Measurements from ENCODE around the gene PROS1.
"Not testable (repeated sequence)": the region's sequence is repeated elsewhere in the genome, so short reads cannot be mapped to it uniquely, and the experiment has no call there.

PROS1 gene

DNA sequence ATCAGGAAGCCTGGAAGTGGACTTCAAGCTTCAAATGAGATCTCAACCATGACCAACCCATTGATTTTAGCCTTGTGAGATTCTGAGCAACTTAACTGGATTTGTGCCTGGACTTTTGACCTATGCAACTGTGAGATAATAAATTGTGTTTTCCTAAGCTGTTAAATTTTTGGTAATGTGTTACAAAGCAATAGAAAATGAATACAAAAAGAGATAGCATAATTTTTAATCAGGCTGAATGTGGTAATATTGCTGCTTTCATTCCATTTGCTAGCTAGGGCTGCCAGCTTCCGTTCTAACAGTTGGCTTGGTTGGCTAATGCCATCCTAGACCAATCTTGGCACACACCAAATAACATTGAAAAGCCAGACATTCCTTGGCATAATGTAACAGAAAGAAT is 12.2 kb downstream of the PROS1 start:
- Histone ChIP-seq H4K20me1 (ENCODE audit: insufficient read depth, low read length) (no peaks in the 10 kb centered on the region), H3K9me2 (ENCODE audit: low read depth, low read length) (no peaks in the 10 kb centered on the region), H2AFZ (ENCODE audit: low read length) (no peak overlapping the region), H3F3A (ENCODE audit: insufficient read depth, low read length) (no peaks in the 10 kb centered on the region), H3K27me3 (ENCODE audit: insufficient read depth, low read length) (no peaks in the 10 kb centered on the region), H3K4me2 (ENCODE audit: low read length) (no peak overlapping the region), H3K4me1 (ENCODE audit: insufficient read depth, low read length, severe bottlenecking) (no peaks in the 10 kb centered on the region), H3K36me3 (ENCODE audit: insufficient read depth, low read length) (no peaks in the 10 kb centered on the region), H3K9ac (ENCODE audit: low read length) (no peak overlapping the region), H3K4me3 (ENCODE audit: low read depth, low read length, poor library complexity, severe bottlenecking) (no peak overlapping the region), H3K79me2 (ENCODE audit: insufficient read depth, low read length) (no peaks in the 10 kb centered on the region), H3K27ac (ENCODE audit: low read depth, low read length, poor library complexity, severe bottlenecking) (no peak overlapping the region), H3K9me3 (ENCODE audit: low read length) (no peaks in the 10 kb centered on the region)
- TF ChIP-seq CTCF (IDR thresholded peaks at IDR 0.05; ENCODE audit: low read length) (no peak), EZH2 (IDR thresholded peaks at IDR 0.05; ENCODE audit: borderline replicate concordance, low read length) (no peak)

GRCh38 chr3:93961026-93961425 is 12.7 kb downstream of the PROS1 start:
- Histone ChIP-seq H3K4me3 (ENCODE audit: low read depth, low read length, poor library complexity, severe bottlenecking) (no peak overlapping the region), H4K20me1 (ENCODE audit: insufficient read depth, low read length) (no peaks in the 10 kb centered on the region), H3K9me2 (ENCODE audit: low read depth, low read length) (no peaks in the 10 kb centered on the region), H3K4me1 (ENCODE audit: insufficient read depth, low read length, severe bottlenecking) (no peaks in the 10 kb centered on the region), H2AFZ (ENCODE audit: low read length) (no peak overlapping the region), H3K27ac (ENCODE audit: low read depth, low read length, poor library complexity, severe bottlenecking) (no peak overlapping the region), H3K79me2 (ENCODE audit: insufficient read depth, low read length) (no peaks in the 10 kb centered on the region), H3K4me2 (ENCODE audit: low read length) (no peak overlapping the region), H3K9me3 (ENCODE audit: low read length) (no peaks in the 10 kb centered on the region), H3F3A (ENCODE audit: insufficient read depth, low read length) (no peaks in the 10 kb centered on the region), H3K36me3 (ENCODE audit: insufficient read depth, low read length) (no peaks in the 10 kb centered on the region), H3K9ac (ENCODE audit: low read length) (no peak overlapping the region), H3K27me3 (ENCODE audit: insufficient read depth, low read length) (no peaks in the 10 kb centered on the region)
- no peak for TF ChIP-seq EZH2 (IDR thresholded peaks at IDR 0.05; ENCODE audit: borderline replicate concordance, low read length)
- TF ChIP-seq CTCF (IDR thresholded peaks at IDR 0.05; ENCODE audit: low read length): no peak

DNA sequence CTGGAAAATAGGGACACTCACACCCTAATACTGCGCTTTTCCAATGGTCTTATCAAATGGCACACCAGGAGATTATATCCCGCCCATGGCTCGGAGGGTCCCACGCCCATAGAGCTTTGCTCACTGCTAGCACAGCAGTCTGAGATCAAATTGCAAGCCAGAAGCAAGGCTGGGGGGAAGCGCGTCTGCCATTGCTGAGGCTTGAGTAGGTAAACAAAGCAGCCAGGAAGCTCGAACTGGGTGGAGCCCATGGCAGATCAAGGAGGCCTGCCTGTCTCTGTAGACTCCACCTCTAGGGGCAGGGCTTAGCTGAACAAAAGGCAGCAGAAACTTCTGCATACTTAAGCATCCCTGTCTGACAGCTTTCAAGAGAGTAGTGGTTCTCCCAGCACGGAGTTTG is 23.7 kb downstream of the PROS1 start:
- not testable (repeated sequence) for H3K79me2 ChIP-seq (ENCODE audit: insufficient read depth, low read length); H3K9me2 ChIP-seq (ENCODE audit: low read depth, low read length); H3K4me1 ChIP-seq (ENCODE audit: insufficient read depth, low read length, severe bottlenecking); H4K20me1 ChIP-seq (ENCODE audit: insufficient read depth, low read length); H3K27me3 ChIP-seq (ENCODE audit: insufficient read depth, low read length); H3K9me3 ChIP-seq (ENCODE audit: low read length); H3K27ac ChIP-seq (ENCODE audit: low read depth, low read length, poor library complexity, severe bottlenecking); H3K36me3 ChIP-seq (ENCODE audit: insufficient read depth, low read length); H3F3A ChIP-seq (ENCODE audit: insufficient read depth, low read length)
- Histone ChIP-seq H2AFZ (ENCODE audit: low read length) (peak overlapping the region; percentile 93), H3K4me2 (ENCODE audit: low read length) (peak overlapping the region; percentile 73), H3K4me3 (ENCODE audit: low read depth, low read length, poor library complexity, severe bottlenecking) (peak overlapping the region; percentile 56), H3K9ac (ENCODE audit: low read length) (peak overlapping the region; percentile 34; the same call in 1 of the 2 replicates)

- H2AFZ ChIP-seq (ENCODE audit: low read length); H3K4me3 ChIP-seq (ENCODE audit: low read depth, low read length, poor library complexity, severe bottlenecking); H3K9ac ChIP-seq (ENCODE audit: low read length); H3K4me1 ChIP-seq (ENCODE audit: insufficient read depth, low read length, severe bottlenecking); H3K27me3 ChIP-seq (ENCODE audit: insufficient read depth, low read length); H3K9me2 ChIP-seq (ENCODE audit: low read depth, low read length); H3K4me2 ChIP-seq (ENCODE audit: low read length); H3F3A ChIP-seq (ENCODE audit: insufficient read depth, low read length); H4K20me1 ChIP-seq (ENCODE audit: insufficient read depth, low read length); H3K9me3 ChIP-seq (ENCODE audit: low read length); H3K36me3 ChIP-seq (ENCODE audit: insufficient read depth, low read length); H3K27ac ChIP-seq (ENCODE audit: low read depth, low read length, poor library complexity, severe bottlenecking); H3K79me2 ChIP-seq (ENCODE audit: insufficient read depth, low read length): not testable (repeated sequence)
Measured at GRCh38 chr3:93937485-93937884, 36.2 kb downstream of the PROS1 start.
